HepG2 (cell line): Measurements from ENCODE around the gene REEP3. TPM values are rescaled to one million over a fixed set of nuclear protein-coding genes. Genes with fewer than 3 reads are reported as not detected.

Experiments
- ATAC-seq: fragments of 200-7000 bp; cut with Tn5 transposase; 3 replicates; pipeline ENCODE4 v1.9.1; 2020; ENCODE audit warnings: mild to moderate bottlenecking, moderate library complexity
- BruUV-seq: library from RNA; stranded (reverse); fragments of 400-500 nt; replicated peaks from 2 replicates; lab custom pipeline; 2021; lab: Mats Ljungman, UMichigan
- CTCF ChIA-PET: fragments of 300-600 bp; formaldehyde crosslinking; extraction: SDS; loops from one replicate; lab custom pipeline; 2021; ENCODE audit warnings: low total read pairs, inconsistent platforms, low intra/inter-chr PET ratio; lab: Yijun Ruan, JAX
- POLR2A ChIA-PET: fragments of 350-600 bp; sonication (Branson Sonifier 250); formaldehyde crosslinking; loops from one replicate; lab custom pipeline; 2020; ENCODE audit warnings: antibody characterized with exemption, inconsistent platforms; lab: Yijun Ruan, JAX
- DNase-seq: peaks from one replicate; pipeline ENCODE4 v3.0.0-alpha.2; 2015; ENCODE audit warnings: low spot score
- FAIRE-seq: peaks from 3 replicates; lab custom pipeline; 2011; peaks lifted over from hg19 to GRCh38; lab: Jason Lieb, UNC
- H2AFZ ChIP-seq: one replicate; pipeline ENCODE4 v1.6.1; 2011; ENCODE audit warnings: low read length, inconsistent platforms
- H3K27ac ChIP-seq: fragments of 300-600 bp; 3 replicates; pipeline ENCODE4 v1.8.0; 2011; ENCODE audit warnings: mixed run types, mild to moderate bottlenecking, mixed read lengths, low read length, inconsistent platforms; ENCODE audit not compliant: insufficient read depth; ENCODE audit errors: extremely low read length
- H3K27me3 ChIP-seq, 2 experiments: fragments of 200-600 bp in 1 of 2; 2 replicates in 1 of 2; 3 replicates in 1 of 2; pipeline versions ENCODE4 v1.6.0 to v1.8.0; 2011; ENCODE audit warnings: low read length in 2 of 2, mild to moderate bottlenecking in 2 of 2, moderate library complexity in 2 of 2, inconsistent platforms in 1 of 2; ENCODE audit not compliant: insufficient read depth in 2 of 2, control insufficient read depth in 1 of 2
- H3K36me3 ChIP-seq, 2 experiments: fragments of 200-600 bp in 1 of 2; replicated peaks in 1 of 2; 2 replicates in 1 of 2; 3 replicates in 1 of 2; pipeline versions ENCODE4 v1.5.1 to v1.8.0; 2011; ENCODE audit warnings: low read length in 2 of 2, inconsistent platforms in 1 of 2; ENCODE audit not compliant: insufficient read depth in 2 of 2, control insufficient read depth in 1 of 2
- H3K4me1 ChIP-seq: 2 replicates; pipeline ENCODE4 v1.5.1; 2012; ENCODE audit warnings: low read length, inconsistent platforms; ENCODE audit not compliant: insufficient read depth
- H3K4me2 ChIP-seq: 2 replicates; pipeline ENCODE4 v1.6.0; 2011; ENCODE audit warnings: low read depth, low read length, inconsistent platforms
- H3K4me3 ChIP-seq, 3 experiments: fragments of 200-600 bp in 1 of 3; sonication (generic), shearing (Covaris generic) in 1 of 3; replicated peaks in 1 of 3; 2 replicates each; pipeline ENCODE4 v1.5.1; 2011 to 2016; ENCODE audit warnings: low read length in 3 of 3, inconsistent platforms in 2 of 3, low read depth in 2 of 3, mild to moderate bottlenecking in 2 of 3, control low read depth in 1 of 3, mixed read lengths in 1 of 3; ENCODE audit not compliant: insufficient read depth in 1 of 3
- H3K79me2 ChIP-seq: one replicate; pipeline ENCODE4 v1.6.1; 2011; ENCODE audit warnings: low read length, inconsistent platforms; ENCODE audit not compliant: insufficient read depth
- H3K9ac ChIP-seq: 2 replicates; pipeline ENCODE4 v1.6.0; 2011; ENCODE audit warnings: mild to moderate bottlenecking, low read depth, low read length, inconsistent platforms; ENCODE audit not compliant: insufficient read depth
- H3K9me3 ChIP-seq: 2 replicates; pipeline ENCODE4 v1.5.1; 2012; ENCODE audit warnings: mild to moderate bottlenecking, low read length
- H4K20me1 ChIP-seq: 2 replicates; pipeline ENCODE4 v1.6.0; 2011; ENCODE audit warnings: inconsistent platforms, mild to moderate bottlenecking, low read length, moderate library complexity; ENCODE audit not compliant: insufficient read depth
- BRCA1 ChIP-seq: sonication (generic); formaldehyde crosslinking; IDR thresholded peaks from 2 replicates; pipeline ENCODE4 v1.4.0; 2020; ENCODE audit warnings: missing genetic modification reagents
- CTCF ChIP-seq: sonication (generic); formaldehyde crosslinking; IDR thresholded peaks from 2 replicates; pipeline ENCODE4 v1.5.0; 2020; ENCODE audit warnings: mild to moderate bottlenecking, missing genetic modification reagents, moderate library complexity
- E2F2 ChIP-seq: sonication (generic); formaldehyde crosslinking; IDR thresholded peaks from 2 replicates; pipeline ENCODE4 v1.4.0; 2020; ENCODE audit warnings: missing genetic modification reagents, borderline replicate concordance
- ERF ChIP-seq: IDR thresholded peaks from 2 replicates; pipeline ENCODE4 v1.6.1; 2018; ENCODE audit warnings: missing biosample characterization, missing genetic modification reagents
- IKZF5 ChIP-seq: IDR thresholded peaks from 2 replicates; pipeline ENCODE4 v1.6.1; 2018; ENCODE audit warnings: missing genetic modification reagents, mild to moderate bottlenecking, missing compliant biosample characterization
- MAX ChIP-seq: IDR thresholded peaks from 2 replicates; pipeline ENCODE4 v1.6.1; 2012; ENCODE audit warnings: inconsistent platforms
- SMC3 ChIP-seq: IDR thresholded peaks from 2 replicates; pipeline ENCODE4 v1.6.1; 2011; ENCODE audit warnings: low read length, improper control_type of control experiment
- STAG1 ChIP-seq: sonication (generic); formaldehyde crosslinking; IDR thresholded peaks from 2 replicates; pipeline ENCODE4 v1.4.0; 2020; ENCODE audit warnings: missing genetic modification reagents
- TMF1 ChIP-seq: sonication (generic); formaldehyde crosslinking; IDR thresholded peaks from 2 replicates; pipeline ENCODE4 v1.8.1; 2022; ENCODE audit warnings: low read depth, missing genetic modification reagents
- TOPORS ChIP-seq: sonication (generic); formaldehyde crosslinking; IDR thresholded peaks from 2 replicates; pipeline ENCODE4 v1.8.0; 2023; ENCODE audit warnings: mild to moderate bottlenecking, missing genetic modification reagents
- ZNF326 ChIP-seq: sonication (generic); formaldehyde crosslinking; IDR thresholded peaks from 2 replicates; pipeline ENCODE4 v1.4.0; 2020; ENCODE audit warnings: missing genetic modification reagents, borderline replicate concordance
- ZNF569 ChIP-seq: sonication (generic); formaldehyde crosslinking; IDR thresholded peaks from 2 replicates; pipeline ENCODE4 v1.5.0; 2020; ENCODE audit warnings: mild to moderate bottlenecking, missing genetic modification reagents, moderate library complexity, borderline replicate concordance
- ZNF577 ChIP-seq: sonication (generic); formaldehyde crosslinking; IDR thresholded peaks from 2 replicates; pipeline ENCODE4 v1.4.0; 2020; ENCODE audit warnings: mild to moderate bottlenecking, low read depth, missing genetic modification reagents, borderline replicate concordance
- ZNF761 ChIP-seq: sonication (generic); formaldehyde crosslinking; conservative IDR thresholded peaks from 2 replicates; pipeline ENCODE4 v1.4.0; 2020; ENCODE audit warnings: mild to moderate bottlenecking, missing genetic modification reagents
- WGBS: methylation state at CpG from one replicate; pipeline ENCODE4 v1.1.6; 2017; ENCODE audit warnings: low lambda C conversion rate; 5-methylcytosine and 5-hydroxymethylcytosine counted together
- in situ Hi-C: cut with HindIII; loops from 2 replicates; pipeline ENCODE4 v1.10.0; 2017; ENCODE audit warnings: low pct_unique_long_range_greater_than_20kb; ENCODE audit not compliant: extremely low pct_ligation_motif_present
- intact Hi-C: fragments of 100-400 bp; cut with micrococcal nuclease; formaldehyde crosslinking; loops from one replicate; pipeline ENCODE4 v1.10.0; 2022; ENCODE audit not compliant: unreplicated experiment
- polyA plus RNA-seq, 8 experiments: library from polyadenylated mRNA; depleted of rRNA in 3 of 8; stranded (reverse) in 7 of 8; unstranded in 1 of 8; fragments of >200 nt; fragmentation: Illumina TruSeq in 4 of 8; extraction: Trizol in 4 of 8; gene quantifications; 2 replicates each; pipeline versions ENCODE4 v1.2.1 to v1.2.3, GENCODE V29; 2011 to 2016; ENCODE audit warnings: low read depth in 4 of 8, missing spikeins in 1 of 8, mixed read lengths in 1 of 8; ENCODE audit not compliant: insufficient read depth in 1 of 8
- total RNA-seq, 5 experiments: library from RNA; depleted of rRNA; stranded (reverse); fragments of >200 nt; fragmentation: Illumina TruSeq; extraction: Trizol; gene quantifications; 2 replicates each; pipeline ENCODE4 v1.2.3, GENCODE V29; 2016; ENCODE audit warnings: low read depth in 1 of 5

REEP3 gene
- total and polyA plus RNA-seq, 2 of the 13 experiments (the other 11 are each of a cell fraction or from before 2014, with no cell fraction given) = 7.1 to 31.4 TPM

DNA sequence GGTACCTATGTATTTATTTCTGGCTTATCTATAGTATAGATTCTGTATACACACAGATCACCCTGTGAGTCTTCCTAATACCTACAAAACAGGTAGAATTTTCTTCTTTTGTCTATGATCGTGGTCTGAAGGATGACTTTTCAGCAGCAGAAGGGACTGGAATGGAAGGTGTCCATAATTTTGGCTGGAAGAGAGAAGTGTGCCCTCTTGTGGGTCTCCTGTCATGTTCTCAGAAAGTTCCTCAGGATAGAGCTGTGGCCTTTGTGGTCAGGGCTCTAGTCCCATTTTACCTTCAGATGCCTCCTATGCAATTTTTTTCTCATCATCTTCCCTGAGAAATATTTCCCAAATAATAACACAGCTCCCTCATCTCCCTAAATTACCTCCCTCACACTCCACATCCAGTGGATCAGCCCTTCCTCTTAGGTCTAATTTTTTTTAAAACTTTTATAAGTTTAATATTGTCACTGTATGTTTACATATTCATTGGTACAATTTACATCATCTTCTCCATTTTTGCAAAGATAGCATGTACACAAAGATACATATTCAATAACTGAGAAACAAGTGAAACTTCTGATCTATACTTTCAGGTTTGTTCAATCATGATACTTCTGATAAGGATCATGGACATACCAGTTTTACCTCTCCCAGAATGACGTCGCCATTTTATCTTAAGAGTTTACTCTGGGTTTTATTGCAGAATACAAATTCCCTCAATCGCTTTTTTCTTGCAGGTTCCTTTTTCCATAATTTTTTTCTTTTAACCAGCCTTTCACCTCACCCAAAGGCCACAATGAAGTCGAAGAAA is 112.7 kb downstream of the REEP3 start:
- Histone ChIP-seq H3K36me3 (no peaks in the 10 kb centered on the region), H3K4me3 (no peak overlapping the region)
- in situ Hi-C loops = loop anchor here (5.0 to 10.0 kb wide), 3 partner anchors 81 to 467 kb away; no protein-coding TSS in a partner anchor
- CTCF ChIA-PET = interaction anchor here (0.9 to 1.3 kb wide), 3 partner anchors 417 to 468 kb away, joined by 3 to 5 read pairs (median 3); no protein-coding TSS in a partner anchor
- TF ChIP-seq CTCF (CRISPR knock-in tag) (peak; percentile 63), MAX (no peak), ZNF577 (CRISPR knock-in tag) (no peak), IKZF5 (no peak), SMC3 (peak; percentile 54; the same call in 1 of the 2 replicates), ERF (CRISPR knock-in tag) (no peak), ZNF761 (CRISPR knock-in tag) (no peak), E2F2 (CRISPR knock-in tag) (no peak), TOPORS (CRISPR knock-in tag) (no peak), ZNF326 (CRISPR knock-in tag) (no peak), ZNF569 (CRISPR knock-in tag) (no peak), BRCA1 (CRISPR knock-in tag) (no peak), TMF1 (CRISPR knock-in tag) (no peak), STAG1 (CRISPR knock-in tag) (peak; percentile 76)
- TF ChIP-seq, all 625 proteins: peak for 3
- Histone ChIP-seq H2AFZ (no peak overlapping the region), H3K79me2 (no peaks in the 10 kb centered on the region), H3K27me3 (no peaks in the 10 kb centered on the region; a peak in 1 of 5 replicates), H3K27ac (no peak overlapping the region), H3K9me3 (no peaks in the 10 kb centered on the region), H4K20me1 (no peaks in the 10 kb centered on the region), H3K4me2 (no peak overlapping the region), H3K4me1 (peaks cover 19% of the 10 kb centered on the region), H3K9ac (no peak overlapping the region)
- peak; percentile 58 for FAIRE-seq
- POLR2A ChIA-PET = no interaction called here
- peak; percentile 42 for DNase-seq
- BruUV-seq = no TSS peak
- no peak for ATAC-seq
- intact Hi-C loops = loop anchor here (1.0 to 2.0 kb wide), 2 partner anchors 85 to 468 kb away; no protein-coding TSS in a partner anchor
- WGBS = 51% methylated on average over 5 of the region's 5 CpGs
